ENCODE results near the gene TBX3.

The TBX3 gene

GRCh38 chr12:114658002-114658441 is 26.0 kb downstream of the TBX3 start:
- TF ChIP-seq, protein P1, sequence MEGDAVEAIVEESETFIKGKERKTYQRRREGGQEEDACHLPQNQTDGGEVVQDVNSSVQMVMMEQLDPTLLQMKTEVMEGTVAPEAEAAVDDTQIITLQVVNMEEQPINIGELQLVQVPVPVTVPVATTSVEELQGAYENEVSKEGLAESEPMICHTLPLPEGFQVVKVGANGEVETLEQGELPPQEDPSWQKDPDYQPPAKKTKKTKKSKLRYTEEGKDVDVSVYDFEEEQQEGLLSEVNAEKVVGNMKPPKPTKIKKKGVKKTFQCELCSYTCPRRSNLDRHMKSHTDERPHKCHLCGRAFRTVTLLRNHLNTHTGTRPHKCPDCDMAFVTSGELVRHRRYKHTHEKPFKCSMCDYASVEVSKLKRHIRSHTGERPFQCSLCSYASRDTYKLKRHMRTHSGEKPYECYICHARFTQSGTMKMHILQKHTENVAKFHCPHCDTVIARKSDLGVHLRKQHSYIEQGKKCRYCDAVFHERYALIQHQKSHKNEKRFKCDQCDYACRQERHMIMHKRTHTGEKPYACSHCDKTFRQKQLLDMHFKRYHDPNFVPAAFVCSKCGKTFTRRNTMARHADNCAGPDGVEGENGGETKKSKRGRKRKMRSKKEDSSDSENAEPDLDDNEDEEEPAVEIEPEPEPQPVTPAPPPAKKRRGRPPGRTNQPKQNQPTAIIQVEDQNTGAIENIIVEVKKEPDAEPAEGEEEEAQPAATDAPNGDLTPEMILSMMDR (IDR thresholded peaks at IDR 0.05; ENCODE audit: low read depth, low read length): no peak
- TF ChIP-seq EZH2phosphoT487 (IDR thresholded peaks at IDR 0.05; ENCODE audit: low read depth): no peak

DNA sequence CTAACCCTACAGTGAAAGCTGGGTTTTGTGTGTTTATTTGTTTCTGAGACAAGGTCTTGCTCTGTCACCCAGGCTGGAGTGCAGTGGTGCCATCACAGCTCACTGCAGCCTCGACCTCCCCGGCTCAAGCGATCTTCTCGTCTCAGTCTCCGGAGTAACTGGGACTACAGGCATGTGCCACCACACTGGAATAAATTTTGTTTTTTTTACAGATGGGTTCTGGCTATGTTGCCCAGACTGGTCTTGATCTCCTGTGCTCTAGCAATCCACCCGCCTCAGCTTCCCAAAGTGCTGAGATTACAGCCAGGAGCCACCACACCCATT is 26.4 kb downstream of the TBX3 start:
- Histone ChIP-seq H3K4me1 (ENCODE audit: low read length) (no peaks in the 10 kb centered on the region), H3K79me2 (ENCODE audit: low read length) (no peaks in the 10 kb centered on the region), H3K27ac (ENCODE audit: low read length) (no peak overlapping the region), H3K9me3 (ENCODE audit: insufficient read depth, low read length) (no peaks in the 10 kb centered on the region), H3K4me2 (ENCODE audit: low read length) (no peak overlapping the region), H3K9ac (ENCODE audit: low read length) (no peak overlapping the region), H4K20me1 (ENCODE audit: insufficient read depth, low read length) (no peaks in the 10 kb centered on the region), H3K36me3 (replicated peaks; ENCODE audit: low read depth, low read length) (no peaks in the 10 kb centered on the region), H3K27me3 (ENCODE audit: low read depth, low read length) (no peaks in the 10 kb centered on the region), H3K4me3 (ENCODE audit: low read length) (no peak overlapping the region), H2AFZ (ENCODE audit: low read depth, low read length) (no peak overlapping the region)
- no peak for TF ChIP-seq EZH2phosphoT487 (IDR thresholded peaks at IDR 0.05; ENCODE audit: low read depth)
- TF ChIP-seq, protein P1 (IDR thresholded peaks at IDR 0.05; ENCODE audit: low read depth, low read length): no peak

More at GRCh38 chr12:114658002-114658441, 26.0 kb downstream of the TBX3 start:
- Histone ChIP-seq H3K9ac (ENCODE audit: low read length) (no peak overlapping the region), H3K79me2 (ENCODE audit: low read length) (no peaks in the 10 kb centered on the region), H3K27me3 (ENCODE audit: low read depth, low read length) (no peaks in the 10 kb centered on the region), H3K4me1 (ENCODE audit: low read length) (peaks cover 4% of the 10 kb centered on the region; the same call in 1 of the 2 replicates), H2AFZ (ENCODE audit: low read depth, low read length) (no peak overlapping the region), H3K4me2 (ENCODE audit: low read length) (no peak overlapping the region), H3K36me3 (replicated peaks; ENCODE audit: low read depth, low read length) (no peaks in the 10 kb centered on the region), H3K27ac (ENCODE audit: low read length) (no peak overlapping the region), H3K9me3 (ENCODE audit: insufficient read depth, low read length) (no peaks in the 10 kb centered on the region), H3K4me3 (ENCODE audit: low read length) (no peak overlapping the region), H4K20me1 (ENCODE audit: insufficient read depth, low read length) (no peaks in the 10 kb centered on the region)

- no peaks in the 10 kb centered on the region for H3K27me3 ChIP-seq (ENCODE audit: low read depth, low read length)
- H2AFZ ChIP-seq (ENCODE audit: low read depth, low read length): no peak overlapping the region
- no peaks in the 10 kb centered on the region for H3K4me1 ChIP-seq (ENCODE audit: low read length)
- no peaks in the 10 kb centered on the region for H3K36me3 ChIP-seq (replicated peaks; ENCODE audit: low read depth, low read length)
- H3K9ac ChIP-seq (ENCODE audit: low read length): no peak overlapping the region
- TF ChIP-seq EZH2phosphoT487 (IDR thresholded peaks at IDR 0.05; ENCODE audit: low read depth): no peak
- TF ChIP-seq, protein P1 (IDR thresholded peaks at IDR 0.05; ENCODE audit: low read depth, low read length): no peak
- no peaks in the 10 kb centered on the region for H3K79me2 ChIP-seq (ENCODE audit: low read length)
- no peak overlapping the region for H3K4me2 ChIP-seq (ENCODE audit: low read length)
- H4K20me1 ChIP-seq (ENCODE audit: insufficient read depth, low read length): no peaks in the 10 kb centered on the region
- H3K27ac ChIP-seq (ENCODE audit: low read length): no peak overlapping the region
- H3K9me3 ChIP-seq (ENCODE audit: insufficient read depth, low read length): no peaks in the 10 kb centered on the region
- no peak overlapping the region for H3K4me3 ChIP-seq (ENCODE audit: low read length)
Measured at GRCh38 chr12:114656906-114657596, 26.9 kb downstream of the TBX3 start.

DNA sequence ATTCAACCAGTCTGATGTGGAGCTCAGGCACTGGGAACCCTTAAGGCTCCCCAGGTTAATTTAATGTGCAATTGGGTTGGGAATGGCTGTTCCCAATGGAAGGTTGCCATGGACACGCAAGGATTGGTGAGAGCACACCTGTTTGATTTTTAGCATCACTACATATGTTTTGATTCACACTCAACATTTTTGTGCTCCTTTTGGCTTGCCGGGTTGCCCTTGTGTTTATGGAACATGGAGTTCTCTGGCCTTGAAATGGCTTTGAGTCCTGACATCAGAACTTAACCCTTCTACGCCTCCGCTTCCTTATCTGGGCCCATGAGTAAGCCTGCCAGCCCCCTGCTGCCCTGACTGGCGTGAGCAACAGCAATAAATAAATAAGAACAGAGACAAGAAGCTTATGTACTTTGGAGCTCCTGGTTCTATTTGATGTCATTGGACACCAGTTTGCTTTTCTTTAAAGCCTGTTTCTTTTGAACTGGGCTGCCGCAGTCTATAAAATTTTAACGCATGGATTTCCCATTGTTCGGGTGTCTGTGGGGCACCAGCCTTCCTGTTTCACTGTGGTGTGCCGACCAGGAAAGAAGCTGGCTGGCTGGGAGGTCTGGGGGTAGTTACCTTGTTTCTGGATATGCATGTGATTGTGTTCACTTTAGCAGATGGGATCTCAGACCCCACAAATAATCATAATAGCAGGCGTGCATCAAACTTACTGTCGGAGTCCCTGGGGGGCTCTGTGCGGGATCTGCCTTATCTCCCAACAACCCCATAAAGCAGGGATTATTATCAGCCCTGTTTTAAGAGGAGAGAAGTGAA is 27.8 kb downstream of the TBX3 start:
- H3K4me2 ChIP-seq (ENCODE audit: low read length): no peak overlapping the region
- H3K4me1 ChIP-seq (ENCODE audit: low read length): no peaks in the 10 kb centered on the region
- H3K36me3 ChIP-seq (replicated peaks; ENCODE audit: low read depth, low read length): no peaks in the 10 kb centered on the region
- H3K4me3 ChIP-seq (ENCODE audit: low read length): no peak overlapping the region
- H3K79me2 ChIP-seq (ENCODE audit: low read length): no peaks in the 10 kb centered on the region
- H3K9ac ChIP-seq (ENCODE audit: low read length): no peak overlapping the region
- no peaks in the 10 kb centered on the region for H3K27me3 ChIP-seq (ENCODE audit: low read depth, low read length)
- H3K27ac ChIP-seq (ENCODE audit: low read length): no peak overlapping the region
- no peak overlapping the region for H2AFZ ChIP-seq (ENCODE audit: low read depth, low read length)
- TF ChIP-seq, protein P1 (IDR thresholded peaks at IDR 0.05; ENCODE audit: low read depth, low read length): no peak
- TF ChIP-seq EZH2phosphoT487 (IDR thresholded peaks at IDR 0.05; ENCODE audit: low read depth): no peak
- H3K9me3 ChIP-seq (ENCODE audit: insufficient read depth, low read length): no peaks in the 10 kb centered on the region
- H4K20me1 ChIP-seq (ENCODE audit: insufficient read depth, low read length): no peaks in the 10 kb centered on the region
